ENCODE data around the gene MBD4.

DNA sequence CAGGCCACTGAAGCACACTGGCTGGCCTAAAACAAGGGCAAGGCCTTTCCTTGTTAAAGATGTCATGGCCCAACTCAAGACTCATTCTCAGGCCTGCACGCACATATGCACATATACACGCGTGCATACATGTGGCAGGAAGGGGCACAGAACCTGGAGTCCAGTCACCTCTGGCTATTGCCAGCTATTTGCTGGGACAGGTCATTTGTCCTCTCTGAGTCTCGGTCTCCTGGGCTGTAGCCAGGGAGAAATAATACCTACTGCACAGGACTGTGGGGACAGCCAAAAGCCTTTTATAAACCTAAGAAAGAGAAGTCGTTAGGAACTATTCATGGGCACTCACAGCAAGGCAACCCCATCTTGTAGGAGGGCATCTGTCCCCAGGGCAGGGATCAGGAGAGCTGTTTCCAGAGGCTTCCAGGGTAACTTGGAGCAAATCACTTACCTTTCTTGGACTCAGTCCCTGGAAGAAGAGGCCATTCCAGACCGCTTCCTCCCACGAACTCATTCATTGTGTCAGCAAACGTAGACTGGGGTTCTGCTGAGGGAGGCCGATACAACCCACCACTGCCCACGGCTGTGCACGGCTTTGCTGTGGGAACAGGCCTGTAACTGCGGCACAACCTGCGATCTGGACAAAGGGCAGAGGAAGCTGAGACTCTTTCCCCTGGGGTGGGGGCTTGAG is 47.6 kb upstream of the MBD4 start:
- TF ChIP-seq, protein P1, sequence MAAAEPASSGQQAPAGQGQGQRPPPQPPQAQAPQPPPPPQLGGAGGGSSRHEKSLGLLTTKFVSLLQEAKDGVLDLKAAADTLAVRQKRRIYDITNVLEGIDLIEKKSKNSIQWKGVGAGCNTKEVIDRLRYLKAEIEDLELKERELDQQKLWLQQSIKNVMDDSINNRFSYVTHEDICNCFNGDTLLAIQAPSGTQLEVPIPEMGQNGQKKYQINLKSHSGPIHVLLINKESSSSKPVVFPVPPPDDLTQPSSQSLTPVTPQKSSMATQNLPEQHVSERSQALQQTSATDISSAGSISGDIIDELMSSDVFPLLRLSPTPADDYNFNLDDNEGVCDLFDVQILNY (CRISPR knock-in tag; IDR thresholded peaks at IDR 0.05), result no peak
- TF ChIP-seq ATF1 (CRISPR knock-in tag; IDR thresholded peaks at IDR 0.05) (no peak), NFE2L1 (CRISPR knock-in tag; IDR thresholded peaks at IDR 0.05) (no peak)
- TF ChIP-seq, protein P2, sequence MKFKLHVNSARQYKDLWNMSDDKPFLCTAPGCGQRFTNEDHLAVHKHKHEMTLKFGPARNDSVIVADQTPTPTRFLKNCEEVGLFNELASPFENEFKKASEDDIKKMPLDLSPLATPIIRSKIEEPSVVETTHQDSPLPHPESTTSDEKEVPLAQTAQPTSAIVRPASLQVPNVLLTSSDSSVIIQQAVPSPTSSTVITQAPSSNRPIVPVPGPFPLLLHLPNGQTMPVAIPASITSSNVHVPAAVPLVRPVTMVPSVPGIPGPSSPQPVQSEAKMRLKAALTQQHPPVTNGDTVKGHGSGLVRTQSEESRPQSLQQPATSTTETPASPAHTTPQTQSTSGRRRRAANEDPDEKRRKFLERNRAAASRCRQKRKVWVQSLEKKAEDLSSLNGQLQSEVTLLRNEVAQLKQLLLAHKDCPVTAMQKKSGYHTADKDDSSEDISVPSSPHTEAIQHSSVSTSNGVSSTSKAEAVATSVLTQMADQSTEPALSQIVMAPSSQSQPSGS (CRISPR knock-in tag; IDR thresholded peaks at IDR 0.05; ENCODE audit: borderline replicate concordance, low read depth), result no peak
- TF ChIP-seq, protein P3, sequence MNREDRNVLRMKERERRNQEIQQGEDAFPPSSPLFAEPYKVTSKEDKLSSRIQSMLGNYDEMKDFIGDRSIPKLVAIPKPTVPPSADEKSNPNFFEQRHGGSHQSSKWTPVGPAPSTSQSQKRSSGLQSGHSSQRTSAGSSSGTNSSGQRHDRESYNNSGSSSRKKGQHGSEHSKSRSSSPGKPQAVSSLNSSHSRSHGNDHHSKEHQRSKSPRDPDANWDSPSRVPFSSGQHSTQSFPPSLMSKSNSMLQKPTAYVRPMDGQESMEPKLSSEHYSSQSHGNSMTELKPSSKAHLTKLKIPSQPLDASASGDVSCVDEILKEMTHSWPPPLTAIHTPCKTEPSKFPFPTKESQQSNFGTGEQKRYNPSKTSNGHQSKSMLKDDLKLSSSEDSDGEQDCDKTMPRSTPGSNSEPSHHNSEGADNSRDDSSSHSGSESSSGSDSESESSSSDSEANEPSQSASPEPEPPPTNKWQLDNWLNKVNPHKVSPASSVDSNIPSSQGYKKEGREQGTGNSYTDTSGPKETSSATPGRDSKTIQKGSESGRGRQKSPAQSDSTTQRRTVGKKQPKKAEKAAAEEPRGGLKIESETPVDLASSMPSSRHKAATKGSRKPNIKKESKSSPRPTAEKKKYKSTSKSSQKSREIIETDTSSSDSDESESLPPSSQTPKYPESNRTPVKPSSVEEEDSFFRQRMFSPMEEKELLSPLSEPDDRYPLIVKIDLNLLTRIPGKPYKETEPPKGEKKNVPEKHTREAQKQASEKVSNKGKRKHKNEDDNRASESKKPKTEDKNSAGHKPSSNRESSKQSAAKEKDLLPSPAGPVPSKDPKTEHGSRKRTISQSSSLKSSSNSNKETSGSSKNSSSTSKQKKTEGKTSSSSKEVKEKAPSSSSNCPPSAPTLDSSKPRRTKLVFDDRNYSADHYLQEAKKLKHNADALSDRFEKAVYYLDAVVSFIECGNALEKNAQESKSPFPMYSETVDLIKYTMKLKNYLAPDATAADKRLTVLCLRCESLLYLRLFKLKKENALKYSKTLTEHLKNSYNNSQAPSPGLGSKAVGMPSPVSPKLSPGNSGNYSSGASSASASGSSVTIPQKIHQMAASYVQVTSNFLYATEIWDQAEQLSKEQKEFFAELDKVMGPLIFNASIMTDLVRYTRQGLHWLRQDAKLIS (CRISPR knock-in tag; IDR thresholded peaks at IDR 0.05; ENCODE audit: borderline replicate concordance), result no peak
- TF ChIP-seq, protein P4, sequence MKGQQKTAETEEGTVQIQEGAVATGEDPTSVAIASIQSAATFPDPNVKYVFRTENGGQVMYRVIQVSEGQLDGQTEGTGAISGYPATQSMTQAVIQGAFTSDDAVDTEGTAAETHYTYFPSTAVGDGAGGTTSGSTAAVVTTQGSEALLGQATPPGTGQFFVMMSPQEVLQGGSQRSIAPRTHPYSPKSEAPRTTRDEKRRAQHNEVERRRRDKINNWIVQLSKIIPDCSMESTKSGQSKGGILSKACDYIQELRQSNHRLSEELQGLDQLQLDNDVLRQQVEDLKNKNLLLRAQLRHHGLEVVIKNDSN (CRISPR knock-in tag; IDR thresholded peaks at IDR 0.05), result no peak
- TF ChIP-seq, protein P5, sequence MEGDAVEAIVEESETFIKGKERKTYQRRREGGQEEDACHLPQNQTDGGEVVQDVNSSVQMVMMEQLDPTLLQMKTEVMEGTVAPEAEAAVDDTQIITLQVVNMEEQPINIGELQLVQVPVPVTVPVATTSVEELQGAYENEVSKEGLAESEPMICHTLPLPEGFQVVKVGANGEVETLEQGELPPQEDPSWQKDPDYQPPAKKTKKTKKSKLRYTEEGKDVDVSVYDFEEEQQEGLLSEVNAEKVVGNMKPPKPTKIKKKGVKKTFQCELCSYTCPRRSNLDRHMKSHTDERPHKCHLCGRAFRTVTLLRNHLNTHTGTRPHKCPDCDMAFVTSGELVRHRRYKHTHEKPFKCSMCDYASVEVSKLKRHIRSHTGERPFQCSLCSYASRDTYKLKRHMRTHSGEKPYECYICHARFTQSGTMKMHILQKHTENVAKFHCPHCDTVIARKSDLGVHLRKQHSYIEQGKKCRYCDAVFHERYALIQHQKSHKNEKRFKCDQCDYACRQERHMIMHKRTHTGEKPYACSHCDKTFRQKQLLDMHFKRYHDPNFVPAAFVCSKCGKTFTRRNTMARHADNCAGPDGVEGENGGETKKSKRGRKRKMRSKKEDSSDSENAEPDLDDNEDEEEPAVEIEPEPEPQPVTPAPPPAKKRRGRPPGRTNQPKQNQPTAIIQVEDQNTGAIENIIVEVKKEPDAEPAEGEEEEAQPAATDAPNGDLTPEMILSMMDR (IDR thresholded peaks at IDR 0.05), result no peak
